Activated naive CD4-positive, alpha-beta T cell (primary cell): Measurements from ENCODE around the gene TP63.
"Not testable (repeated sequence)": the region's sequence is repeated elsewhere in the genome, so short reads cannot be mapped to it uniquely, and the experiment has no call there.

Source experiments
- DNase-seq, 4 experiments: peaks; one replicate each; lab custom pipeline; 2025; lab: John Stamatoyannopoulos, UW

TP63 gene

GRCh38 chr3:189726277-189726676, 95.1 kb downstream of the TP63 start:
- DNase-seq = no peak

- no peak for DNase-seq
Observed at GRCh38 chr3:189727158-189727557, 96.0 kb downstream of the TP63 start.

- DNase-seq = no peak
Observed at GRCh38 chr3:189727898-189728297, 96.7 kb downstream of the TP63 start.

- DNase-seq = no peak
Observed at GRCh38 chr3:189728915-189729314, 97.7 kb downstream of the TP63 start.

- DNase-seq = no peak
Observed at GRCh38 chr3:189734061-189734460, 102.9 kb downstream of the TP63 start.

- DNase-seq = no peak
Observed at GRCh38 chr3:189735913-189736312, 104.7 kb downstream of the TP63 start.

- no peak for DNase-seq
Observed at GRCh38 chr3:189737071-189737470, 105.9 kb downstream of the TP63 start.

GRCh38 chr3:189737619-189738018, 106.4 kb downstream of the TP63 start:
- DNase-seq = no peak

- DNase-seq = no peak
Observed at GRCh38 chr3:189739378-189739777, 108.2 kb downstream of the TP63 start.

- no peak for DNase-seq
Observed at GRCh38 chr3:189740156-189740555, 109.0 kb downstream of the TP63 start.

GRCh38 chr3:189744235-189744634, 113.0 kb downstream of the TP63 start:
- DNase-seq = no peak

GRCh38 chr3:189745622-189746021, 114.4 kb downstream of the TP63 start:
- DNase-seq = no peak

GRCh38 chr3:189748046-189748445, 116.9 kb downstream of the TP63 start:
- DNase-seq = no peak

GRCh38 chr3:189750972-189751371, 119.8 kb downstream of the TP63 start:
- DNase-seq = not testable (repeated sequence)

GRCh38 chr3:189754356-189754755, 123.2 kb downstream of the TP63 start:
- DNase-seq = no peak

- DNase-seq = no peak
Observed at GRCh38 chr3:189756582-189757078, 125.4 kb downstream of the TP63 start.

- no peak for DNase-seq
Observed at GRCh38 chr3:189758186-189758585, 127.0 kb downstream of the TP63 start.

- no peak for DNase-seq
Observed at GRCh38 chr3:189766416-189766815, 135.2 kb downstream of the TP63 start.

- no peak for DNase-seq
Observed at GRCh38 chr3:189771842-189772450, 140.8 kb downstream of the TP63 start.

- DNase-seq = no peak
Observed at GRCh38 chr3:189772584-189772983, 141.4 kb downstream of the TP63 start.

GRCh38 chr3:189773056-189773455, 141.9 kb downstream of the TP63 start:
- DNase-seq = no peak

GRCh38 chr3:189776149-189776824, 145.1 kb downstream of the TP63 start:
- DNase-seq = no peak

GRCh38 chr3:189778340-189778950, 147.3 kb downstream of the TP63 start:
- DNase-seq = no peak
